ENCODE measurements around the gene ADARB2. TPM values are rescaled to one million over a fixed set of nuclear protein-coding genes. Genes with fewer than 3 reads are reported as not detected.

The ADARB2 gene
- total RNA-seq, 1 donor from 2014 or later, result under 0.01 TPM

- Histone ChIP-seq H3K36me3 (ENCODE audit: control insufficient read depth in 3 of 3, insufficient read depth in 3 of 3, low read length in 3 of 3) (no peaks in the 10 kb centered on the region), H3K4me1 (ENCODE audit: control insufficient read depth in 3 of 3, insufficient read depth in 3 of 3, low read length in 3 of 3) (no peaks in the 10 kb centered on the region)
Observed at GRCh38 chr10:1323951-1324350, 413.4 kb downstream of the ADARB2 start.

GRCh38 chr10:1320739-1321320, 416.5 kb downstream of the ADARB2 start:
- Histone ChIP-seq H3K36me3 (ENCODE audit: control insufficient read depth in 3 of 3, insufficient read depth in 3 of 3, low read length in 3 of 3) (no peaks in the 10 kb centered on the region), H3K27me3 (ENCODE audit: control insufficient read depth in 3 of 3, insufficient read depth in 3 of 3, low read length in 3 of 3) (peaks cover 0 to 5% (median 0%) of the 10 kb centered on the region in 3 donors), H3K9me3 (ENCODE audit: control insufficient read depth in 3 of 3, low read length in 3 of 3) (no peaks in the 10 kb centered on the region), H3K9ac (ENCODE audit: low read depth in 1 of 3, low read length in 3 of 3) (no peak overlapping the region), H3K4me3 (ENCODE audit: low read length in 3 of 3) (no peak overlapping the region), H3K27ac (ENCODE audit: low read depth, low read length) (no peak overlapping the region), H3K4me1 (ENCODE audit: control insufficient read depth in 3 of 3, insufficient read depth in 3 of 3, low read length in 3 of 3) (no peaks in the 10 kb centered on the region)

More at GRCh38 chr10:1323951-1324350, 413.4 kb downstream of the ADARB2 start:
- H3K9me3 ChIP-seq (ENCODE audit: control insufficient read depth in 3 of 3, low read length in 3 of 3), result no peaks in the 10 kb centered on the region
- no peak overlapping the region for H3K4me3 ChIP-seq (ENCODE audit: low read length in 3 of 3)
- peaks cover 0 to 5% (median 0%) of the 10 kb centered on the region in 3 donors for H3K27me3 ChIP-seq (ENCODE audit: control insufficient read depth in 3 of 3, insufficient read depth in 3 of 3, low read length in 3 of 3)
- H3K27ac ChIP-seq (ENCODE audit: low read depth, low read length), result no peak overlapping the region
- H3K9ac ChIP-seq (ENCODE audit: low read depth in 1 of 3, low read length in 3 of 3), result no peak overlapping the region

- no peaks in the 10 kb centered on the region for H3K4me1 ChIP-seq (ENCODE audit: control insufficient read depth in 3 of 3, insufficient read depth in 3 of 3, low read length in 3 of 3)
- H3K27ac ChIP-seq (ENCODE audit: low read depth, low read length), result no peak overlapping the region
- peaks cover 0 to 9% (median 4%) of the 10 kb centered on the region in 3 donors for H3K27me3 ChIP-seq (ENCODE audit: control insufficient read depth in 3 of 3, insufficient read depth in 3 of 3, low read length in 3 of 3)
- H3K9ac ChIP-seq (ENCODE audit: low read depth in 1 of 3, low read length in 3 of 3), result no peak overlapping the region
- no peaks in the 10 kb centered on the region for H3K36me3 ChIP-seq (ENCODE audit: control insufficient read depth in 3 of 3, insufficient read depth in 3 of 3, low read length in 3 of 3)
- no peak overlapping the region for H3K4me3 ChIP-seq (ENCODE audit: low read length in 3 of 3)
- H3K9me3 ChIP-seq (ENCODE audit: control insufficient read depth in 3 of 3, low read length in 3 of 3), result no peaks in the 10 kb centered on the region
Observed at GRCh38 chr10:1316809-1317143, 420.5 kb downstream of the ADARB2 start.

- Histone ChIP-seq H3K36me3 (ENCODE audit: control insufficient read depth in 3 of 3, insufficient read depth in 3 of 3, low read length in 3 of 3) (no peaks in the 10 kb centered on the region), H3K27me3 (ENCODE audit: control insufficient read depth in 3 of 3, insufficient read depth in 3 of 3, low read length in 3 of 3) (peaks cover 0 to 9% (median 4%) of the 10 kb centered on the region in 3 donors), H3K4me3 (ENCODE audit: low read length in 3 of 3) (no peak overlapping the region), H3K9me3 (ENCODE audit: control insufficient read depth in 3 of 3, low read length in 3 of 3) (no peaks in the 10 kb centered on the region), H3K4me1 (ENCODE audit: control insufficient read depth in 3 of 3, insufficient read depth in 3 of 3, low read length in 3 of 3) (no peaks in the 10 kb centered on the region), H3K27ac (ENCODE audit: low read depth, low read length) (no peak overlapping the region), H3K9ac (ENCODE audit: low read depth in 1 of 3, low read length in 3 of 3) (no peak overlapping the region)
Observed at GRCh38 chr10:1316121-1316808, 421.1 kb downstream of the ADARB2 start.

GRCh38 chr10:1315178-1315577, 422.1 kb downstream of the ADARB2 start:
- no peaks in the 10 kb centered on the region for H3K9me3 ChIP-seq (ENCODE audit: control insufficient read depth in 3 of 3, low read length in 3 of 3)
- peaks cover 0 to 9% (median 4%) of the 10 kb centered on the region in 3 donors for H3K27me3 ChIP-seq (ENCODE audit: control insufficient read depth in 3 of 3, insufficient read depth in 3 of 3, low read length in 3 of 3)
- no peaks in the 10 kb centered on the region for H3K36me3 ChIP-seq (ENCODE audit: control insufficient read depth in 3 of 3, insufficient read depth in 3 of 3, low read length in 3 of 3)
- H3K9ac ChIP-seq (ENCODE audit: low read depth in 1 of 3, low read length in 3 of 3), result no peak overlapping the region
- no peaks in the 10 kb centered on the region for H3K4me1 ChIP-seq (ENCODE audit: control insufficient read depth in 3 of 3, insufficient read depth in 3 of 3, low read length in 3 of 3)
- H3K27ac ChIP-seq (ENCODE audit: low read depth, low read length), result no peak overlapping the region
- no peak overlapping the region for H3K4me3 ChIP-seq (ENCODE audit: low read length in 3 of 3)

- Histone ChIP-seq H3K4me3 (ENCODE audit: low read length in 3 of 3) (no peak overlapping the region), H3K27me3 (ENCODE audit: control insufficient read depth in 3 of 3, insufficient read depth in 3 of 3, low read length in 3 of 3) (peaks cover 0 to 9% (median 4%) of the 10 kb centered on the region in 3 donors), H3K9me3 (ENCODE audit: control insufficient read depth in 3 of 3, low read length in 3 of 3) (no peaks in the 10 kb centered on the region), H3K4me1 (ENCODE audit: control insufficient read depth in 3 of 3, insufficient read depth in 3 of 3, low read length in 3 of 3) (no peaks in the 10 kb centered on the region), H3K9ac (ENCODE audit: low read depth in 1 of 3, low read length in 3 of 3) (no peak overlapping the region), H3K27ac (ENCODE audit: low read depth, low read length) (no peak overlapping the region), H3K36me3 (ENCODE audit: control insufficient read depth in 3 of 3, insufficient read depth in 3 of 3, low read length in 3 of 3) (no peaks in the 10 kb centered on the region)
Observed at GRCh38 chr10:1311726-1312125, 425.6 kb downstream of the ADARB2 start.

- Histone ChIP-seq H3K9ac (ENCODE audit: low read depth in 1 of 3, low read length in 3 of 3) (no peak overlapping the region), H3K4me1 (ENCODE audit: control insufficient read depth in 3 of 3, insufficient read depth in 3 of 3, low read length in 3 of 3) (no peaks in the 10 kb centered on the region), H3K36me3 (ENCODE audit: control insufficient read depth in 3 of 3, insufficient read depth in 3 of 3, low read length in 3 of 3) (no peaks in the 10 kb centered on the region), H3K27ac (ENCODE audit: low read depth, low read length) (no peak overlapping the region), H3K4me3 (ENCODE audit: low read length in 3 of 3) (no peak overlapping the region), H3K27me3 (ENCODE audit: control insufficient read depth in 3 of 3, insufficient read depth in 3 of 3, low read length in 3 of 3) (peaks cover 0 to 9% (median 4%) of the 10 kb centered on the region in 3 donors), H3K9me3 (ENCODE audit: control insufficient read depth in 3 of 3, low read length in 3 of 3) (no peaks in the 10 kb centered on the region)
Observed at GRCh38 chr10:1310271-1310789, 427.0 kb downstream of the ADARB2 start.

- Histone ChIP-seq H3K4me1 (ENCODE audit: control insufficient read depth in 3 of 3, insufficient read depth in 3 of 3, low read length in 3 of 3) (no peaks in the 10 kb centered on the region), H3K9me3 (ENCODE audit: control insufficient read depth in 3 of 3, low read length in 3 of 3) (no peaks in the 10 kb centered on the region), H3K27ac (ENCODE audit: low read depth, low read length) (no peak overlapping the region), H3K4me3 (ENCODE audit: low read length in 3 of 3) (no peak overlapping the region), H3K27me3 (ENCODE audit: control insufficient read depth in 3 of 3, insufficient read depth in 3 of 3, low read length in 3 of 3) (peaks cover 0 to 3% (median 0%) of the 10 kb centered on the region in 3 donors), H3K36me3 (ENCODE audit: control insufficient read depth in 3 of 3, insufficient read depth in 3 of 3, low read length in 3 of 3) (no peaks in the 10 kb centered on the region), H3K9ac (ENCODE audit: low read depth in 1 of 3, low read length in 3 of 3) (no peak overlapping the region)
Observed at GRCh38 chr10:1309617-1310270, 427.6 kb downstream of the ADARB2 start.

- Histone ChIP-seq H3K4me1 (ENCODE audit: control insufficient read depth in 3 of 3, insufficient read depth in 3 of 3, low read length in 3 of 3) (no peaks in the 10 kb centered on the region), H3K27me3 (ENCODE audit: control insufficient read depth in 3 of 3, insufficient read depth in 3 of 3, low read length in 3 of 3) (peaks cover 0 to 3% (median 0%) of the 10 kb centered on the region in 3 donors), H3K9ac (ENCODE audit: low read depth in 1 of 3, low read length in 3 of 3) (no peak overlapping the region), H3K27ac (ENCODE audit: low read depth, low read length) (no peak overlapping the region), H3K4me3 (ENCODE audit: low read length in 3 of 3) (no peak overlapping the region), H3K36me3 (ENCODE audit: control insufficient read depth in 3 of 3, insufficient read depth in 3 of 3, low read length in 3 of 3) (no peaks in the 10 kb centered on the region), H3K9me3 (ENCODE audit: control insufficient read depth in 3 of 3, low read length in 3 of 3) (no peaks in the 10 kb centered on the region)
Observed at GRCh38 chr10:1308962-1309616, 428.2 kb downstream of the ADARB2 start.

All from skeletal muscle tissue (tissue), 4 donors.